A172 (cell line): ENCODE results near the gene TJP3. TPM values are rescaled to one million over a fixed set of nuclear protein-coding genes. Genes with fewer than 3 reads are reported as not detected.

Source experiments
- DNase-seq: peaks from one replicate; pipeline ENCODE4 v3.0.0-alpha.2; 2015; ENCODE audit warnings: low spot score
- total RNA-seq: library from RNA; depleted of rRNA; stranded (reverse); fragments of >200 nt; shearing (Covaris generic); gene quantifications from 2 replicates; pipeline ENCODE4 v1.2.3, GENCODE V29; 2014

Gene TJP3
- total RNA-seq, 1 experiment from 2014 or later = 0.93 TPM

- no peak for DNase-seq
Measured at GRCh38 chr19:3710265-3710812, 2.2 kb downstream of the TJP3 start.

- no peak for DNase-seq
Measured at GRCh38 chr19:3712663-3713611, 4.8 kb downstream of the TJP3 start.

DNA sequence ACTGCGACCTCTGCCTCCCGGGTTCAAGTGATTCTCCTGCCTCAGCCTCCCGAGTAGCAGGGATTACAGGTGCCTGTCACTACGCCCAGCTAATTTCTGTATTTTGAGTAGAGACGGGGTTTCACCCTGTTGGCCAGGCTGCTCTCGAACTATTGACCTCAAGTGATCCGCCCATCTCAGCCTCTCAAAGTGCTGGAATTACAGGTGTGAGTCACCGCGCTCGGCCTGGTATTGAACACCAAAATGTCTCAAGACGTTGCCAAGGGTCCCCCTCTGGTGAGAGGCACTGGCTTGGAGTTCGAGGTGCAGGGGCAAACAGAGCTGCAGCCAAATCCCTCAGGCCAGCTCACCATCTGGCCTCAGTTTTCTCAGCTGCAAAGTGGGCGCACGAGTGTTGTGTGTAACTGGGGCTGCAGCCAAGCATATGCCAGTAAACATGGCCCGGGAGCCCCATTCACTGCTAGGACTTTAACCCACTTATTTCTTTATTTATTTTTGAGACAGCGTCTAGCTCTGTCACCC lies 8.0 kb downstream of the TJP3 start:
- no peak for DNase-seq

DNA sequence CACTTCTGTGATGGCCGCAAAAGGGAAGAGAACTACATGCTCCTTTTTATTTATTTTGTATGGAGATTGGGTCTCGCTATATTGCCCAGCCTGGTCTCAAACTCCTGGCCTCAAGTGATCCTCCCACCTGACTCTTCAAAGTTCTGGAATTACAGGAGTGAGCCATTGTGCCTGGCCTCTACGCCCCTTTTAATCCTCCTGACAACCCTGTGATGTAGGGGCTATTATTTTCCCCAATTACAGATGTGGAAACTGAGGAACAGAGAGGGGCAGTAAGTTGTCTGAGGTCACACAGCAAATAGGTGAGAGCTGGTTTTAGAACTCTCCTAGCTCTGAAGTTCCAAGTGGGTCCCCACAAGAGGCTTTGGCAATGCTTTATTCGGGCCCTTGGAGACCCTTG lies 11.7 kb downstream of the TJP3 start:
- no peak for DNase-seq

DNA sequence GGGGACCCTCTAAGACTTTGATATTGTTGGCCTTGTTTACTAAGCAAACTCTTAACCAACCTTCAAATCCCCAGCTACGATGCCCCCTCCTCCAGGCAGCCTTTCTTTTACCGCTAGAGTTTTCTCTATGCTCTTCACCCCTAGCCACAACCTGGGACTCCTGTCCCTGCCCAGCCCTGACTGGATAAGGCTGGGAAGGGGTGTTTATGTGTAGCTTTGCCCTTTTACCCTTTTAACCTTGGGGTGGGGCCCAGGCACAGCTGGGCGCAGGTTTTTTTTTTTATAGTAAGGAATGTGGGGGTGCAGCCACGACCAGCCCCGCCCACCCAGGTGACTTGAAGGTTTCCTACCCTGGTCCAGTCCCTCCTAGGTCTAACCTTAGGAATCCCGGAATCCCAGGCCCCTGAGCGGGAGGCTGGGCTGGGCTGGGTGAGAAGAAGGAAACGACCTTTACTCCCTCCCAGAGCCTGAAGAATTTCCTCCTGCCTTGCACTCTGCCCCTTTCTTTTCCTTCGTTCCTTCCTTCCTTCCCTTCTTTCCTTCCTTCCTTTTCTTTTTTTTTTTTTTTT lies 12.2 kb downstream of the TJP3 start:
- DNase-seq = no peak

DNA sequence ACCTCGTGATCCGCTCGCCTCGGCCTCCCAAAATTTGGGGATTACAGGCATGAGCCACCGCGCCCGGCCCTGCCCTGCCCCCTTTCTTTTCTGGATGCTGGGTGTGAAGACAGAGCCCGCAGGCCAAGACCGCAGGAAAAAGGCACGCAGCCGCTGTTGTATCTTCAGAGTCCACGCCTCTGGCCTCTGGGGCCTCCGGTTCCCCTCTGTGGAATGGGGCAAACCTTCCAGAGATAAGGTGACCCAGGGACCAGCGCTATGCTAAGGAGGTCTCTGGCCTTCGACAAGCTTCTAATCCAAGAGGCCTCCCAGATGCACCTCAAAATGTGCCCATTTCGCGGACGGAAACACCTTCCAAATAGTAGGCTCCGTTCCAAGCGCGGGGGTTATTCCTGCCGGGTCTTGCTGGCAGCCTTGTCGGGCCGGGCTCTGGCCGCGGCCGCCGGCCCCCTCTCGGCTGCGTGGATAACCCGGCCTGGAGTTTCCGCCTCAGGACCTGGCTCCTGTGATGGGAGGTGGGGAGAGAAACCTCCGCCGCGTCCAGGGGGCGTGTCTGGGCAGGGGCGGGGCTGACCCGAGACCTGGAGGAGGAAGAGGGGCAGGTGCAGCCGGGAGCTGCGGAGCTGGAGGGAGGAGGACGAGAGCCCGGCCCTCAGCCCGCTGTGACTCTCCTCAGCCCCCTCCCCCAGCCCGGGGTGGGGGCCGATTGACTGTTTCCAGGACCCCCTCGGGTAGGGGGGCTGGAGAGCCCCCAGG lies 13.1 kb downstream of the TJP3 start:
- DNase-seq = peak; percentile 71

GRCh38 chr19:3721887-3722442 lies 13.8 kb downstream of the TJP3 start:
- no peak for DNase-seq

GRCh38 chr19:3722443-3723109 lies 14.4 kb downstream of the TJP3 start:
- DNase-seq = no peak

DNA sequence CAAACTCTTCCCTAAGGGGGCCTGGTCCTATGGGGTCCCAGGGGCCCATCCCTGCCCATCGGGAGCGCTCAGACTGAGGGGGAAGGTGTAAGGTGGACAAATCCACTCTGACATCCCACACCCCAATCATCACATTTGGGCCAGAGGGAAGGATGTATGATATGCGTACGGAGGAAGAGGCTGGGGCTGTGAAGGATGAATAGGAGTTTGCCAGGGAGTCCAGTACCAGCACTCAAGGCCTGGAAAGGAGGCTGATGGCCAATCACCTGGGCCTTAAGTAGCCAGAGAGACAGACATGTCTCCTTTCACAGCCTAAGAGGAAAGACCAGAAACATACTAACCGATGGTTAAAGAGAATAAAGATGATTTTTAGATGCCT lies 14.9 kb downstream of the TJP3 start:
- DNase-seq = no peak

GRCh38 chr19:3723883-3724282 lies 15.7 kb downstream of the TJP3 start:
- no peak for DNase-seq

DNA sequence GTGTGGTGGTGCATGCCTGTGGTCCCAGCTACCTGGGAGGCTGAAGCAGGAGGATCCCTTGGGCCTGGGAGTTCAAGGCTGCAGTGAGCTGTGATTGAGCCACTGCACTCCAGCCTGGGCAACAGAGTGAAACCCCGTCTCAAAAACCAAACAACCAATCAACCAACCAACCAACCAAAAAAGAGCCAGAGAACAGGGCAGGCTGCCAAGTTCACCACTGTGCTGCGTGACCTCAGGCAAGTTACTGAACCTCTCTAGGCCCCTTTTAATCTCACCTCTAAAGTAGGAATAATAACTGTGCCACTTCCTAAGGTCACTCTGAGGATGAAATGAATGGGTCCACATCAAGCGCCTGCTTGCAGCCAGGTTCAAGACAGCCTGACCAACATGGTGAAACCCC lies 16.9 kb downstream of the TJP3 start:
- no peak for DNase-seq

DNA sequence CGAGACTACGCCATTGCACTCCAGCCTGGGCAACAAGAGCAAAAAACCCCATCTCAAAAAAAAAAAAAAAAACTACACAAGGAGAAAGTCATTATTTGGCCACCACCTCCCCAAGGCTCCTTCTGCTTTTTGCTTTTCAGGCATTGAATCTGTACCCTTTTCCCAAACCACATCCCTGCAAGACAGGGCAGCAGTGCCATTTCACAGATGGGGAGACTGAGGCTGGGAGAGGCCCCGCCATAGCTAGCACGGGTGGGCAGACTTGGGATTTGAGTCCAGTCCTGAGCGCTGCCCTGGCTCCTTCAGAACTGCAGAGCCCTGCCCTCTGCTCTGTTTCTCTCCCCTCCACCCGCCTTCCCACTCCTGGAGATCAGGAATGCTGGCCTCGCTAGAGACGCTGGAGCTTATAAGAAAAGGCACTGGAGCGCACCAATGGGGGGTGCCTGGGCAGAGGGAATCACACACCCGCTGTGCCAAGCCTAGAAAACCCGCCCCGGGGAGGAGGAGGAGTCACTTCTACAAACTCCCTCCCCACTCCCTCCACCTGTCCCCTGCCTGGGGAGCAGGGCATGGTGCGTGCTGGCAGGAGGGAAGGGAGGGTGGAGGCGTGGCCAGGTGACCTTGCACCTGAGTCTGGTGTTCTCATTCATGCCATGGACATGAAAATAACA lies 17.6 kb downstream of the TJP3 start:
- peak; percentile 48 for DNase-seq

- no peak for DNase-seq
Measured at GRCh38 chr19:3730457-3730958, 22.3 kb downstream of the TJP3 start.

DNA sequence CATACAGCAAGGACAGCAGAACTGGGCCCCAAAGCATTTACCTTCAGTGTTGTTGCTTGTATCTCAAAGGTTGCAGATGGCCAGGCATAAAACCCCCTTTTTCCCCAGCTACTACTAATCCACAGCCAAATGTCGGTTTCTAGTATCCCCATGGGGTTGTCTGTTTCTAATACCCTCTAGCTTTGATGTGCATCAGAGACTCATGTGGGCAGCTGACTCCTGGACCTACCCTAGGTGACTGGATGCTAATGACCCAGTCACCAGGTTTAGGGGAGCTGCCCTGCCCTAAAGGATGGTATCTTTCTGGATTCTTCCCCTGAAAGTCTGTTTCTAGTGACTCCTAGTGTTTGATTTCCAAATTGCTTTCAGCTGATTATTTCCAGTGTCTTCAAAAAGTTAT lies 23.9 kb downstream of the TJP3 start:
- no peak for DNase-seq

DNA sequence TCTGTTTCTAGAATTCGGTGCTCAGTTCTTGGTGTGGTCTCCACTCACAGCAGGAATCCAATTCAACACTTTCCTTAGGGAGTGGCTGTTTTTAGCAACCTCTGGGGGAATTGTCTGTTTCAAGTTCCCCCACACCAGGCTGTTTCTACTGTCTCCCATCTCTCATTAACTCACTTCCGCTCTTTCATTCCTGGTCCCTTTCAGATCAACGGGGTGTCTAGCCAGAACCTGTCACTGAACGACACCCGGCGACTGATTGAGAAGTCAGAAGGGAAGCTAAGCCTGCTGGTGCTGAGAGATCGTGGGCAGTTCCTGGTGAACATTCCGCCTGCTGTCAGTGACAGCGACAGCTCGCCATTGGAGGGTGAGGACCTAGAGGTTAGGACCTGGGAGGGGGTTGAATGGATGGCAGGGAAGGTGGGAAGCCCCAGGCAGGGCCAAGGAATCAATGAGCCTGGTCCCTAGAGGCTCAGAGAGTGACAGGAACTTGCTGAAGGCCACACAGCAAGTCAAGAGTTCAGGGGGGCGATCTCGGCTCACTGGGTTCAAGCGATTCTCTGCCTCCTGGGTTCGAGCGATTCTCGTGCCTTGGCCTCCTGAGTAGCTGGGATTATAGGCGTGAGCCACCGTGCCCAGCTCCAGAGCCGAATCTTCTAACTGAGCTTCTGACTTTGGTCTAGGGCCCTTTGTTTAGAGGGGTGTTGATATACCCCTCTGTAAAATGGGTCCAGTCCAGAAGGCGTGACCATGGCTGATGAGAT lies 25.5 kb downstream of the TJP3 start:
- no peak for DNase-seq

DNA sequence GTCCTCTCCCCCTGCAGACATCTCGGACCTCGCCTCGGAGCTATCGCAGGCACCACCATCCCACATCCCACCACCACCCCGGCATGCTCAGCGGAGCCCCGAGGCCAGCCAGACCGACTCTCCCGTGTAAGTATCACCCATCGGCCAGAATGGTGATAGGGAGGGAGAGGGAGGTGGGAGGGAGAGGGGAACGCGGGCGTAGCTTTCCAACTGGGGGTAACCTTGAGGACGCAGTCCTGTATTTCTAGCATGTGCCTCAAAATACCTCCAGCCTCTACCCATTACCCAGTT lies 26.1 kb downstream of the TJP3 start:
- no peak for DNase-seq

DNA sequence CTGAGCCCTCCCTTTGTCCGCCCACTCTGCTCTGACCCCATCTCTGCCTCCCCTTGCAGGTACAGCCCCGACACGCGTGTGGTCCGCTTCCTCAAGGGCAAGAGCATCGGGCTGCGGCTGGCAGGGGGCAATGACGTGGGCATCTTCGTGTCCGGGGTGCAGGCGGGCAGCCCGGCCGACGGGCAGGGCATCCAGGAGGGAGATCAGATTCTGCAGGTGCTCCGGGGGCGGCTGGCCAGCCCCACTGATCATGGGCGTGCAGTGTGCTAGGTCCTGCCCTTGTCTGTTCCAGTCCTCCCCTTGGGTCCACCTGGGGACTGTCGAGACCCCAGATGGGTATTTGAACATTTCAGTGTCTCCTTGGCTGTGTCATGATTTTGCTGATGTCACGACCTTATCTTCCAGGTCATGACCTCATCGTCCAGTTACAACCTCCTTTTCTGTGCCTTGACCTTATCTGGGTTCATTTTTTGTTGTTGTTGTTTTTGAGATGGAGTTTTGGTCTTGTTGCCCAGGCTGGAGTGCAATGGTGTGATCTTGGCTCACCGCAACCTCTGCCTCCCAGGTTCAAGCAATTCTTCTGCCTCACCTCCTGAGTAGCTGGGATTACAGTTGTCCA lies 28.0 kb downstream of the TJP3 start:
- DNase-seq = no peak

DNA sequence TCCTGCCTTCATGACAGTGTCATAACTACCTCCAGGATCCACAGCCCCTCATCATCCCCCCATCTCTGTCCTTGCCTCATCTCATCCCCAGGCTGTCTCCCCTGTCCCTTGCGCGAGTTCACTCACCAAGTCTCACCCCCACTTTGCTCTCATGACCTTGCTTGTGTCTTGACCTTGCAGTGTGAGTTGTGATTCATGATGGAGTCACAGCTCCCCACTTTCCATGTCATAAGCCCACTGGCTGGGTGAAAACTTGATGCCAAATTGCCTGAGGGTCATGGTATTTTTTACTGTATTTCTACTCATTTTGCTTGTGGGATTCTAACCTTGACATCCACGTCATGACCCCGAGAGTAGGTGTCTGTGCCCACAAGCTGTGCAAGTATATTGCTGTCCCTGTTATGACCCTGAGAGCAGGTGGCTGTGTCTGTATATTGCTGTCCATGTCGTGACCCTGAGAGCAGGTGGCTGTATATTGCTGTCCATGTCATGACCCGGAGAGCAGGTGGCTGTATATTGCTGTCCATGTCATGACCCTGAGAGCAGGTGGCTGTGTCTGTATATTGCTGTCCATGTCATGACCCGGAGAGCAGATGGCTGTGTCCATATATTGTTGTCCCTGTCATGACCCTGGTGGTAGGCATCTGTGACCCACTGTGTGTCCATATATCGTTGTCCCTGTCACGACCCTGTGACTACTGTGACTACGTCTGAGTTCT lies 29.5 kb downstream of the TJP3 start:
- DNase-seq = no peak
